GM23248 (cell line): ENCODE results near the gene MS4A10.

ENCODE experiments used
- EZH2 ChIP-seq: fragments of 200-600 bp; sonication (generic); IDR thresholded peaks from 2 replicates; pipeline ENCODE4 v1.6.1; 2018; ENCODE audit warnings: antibody characterized with exemption, mild to moderate bottlenecking; ENCODE audit not compliant: insufficient read depth, poor library complexity, severe bottlenecking
- EZH2phosphoT487 ChIP-seq: fragments of 200-600 bp; sonication (generic); IDR thresholded peaks from 2 replicates; pipeline ENCODE4 v1.6.1; 2018; ENCODE audit warnings: antibody characterized with exemption, moderate library complexity, mild to moderate bottlenecking, low read depth; ENCODE audit not compliant: insufficient read depth

GRCh38 chr11:60748821-60749220 is 36.3 kb upstream of the MS4A10 start:
- no peak for TF ChIP-seq EZH2
- no peak for TF ChIP-seq EZH2phosphoT487
